Measurements from ENCODE around the gene NSDHL. TPM values are rescaled to one million over a fixed set of nuclear protein-coding genes. Genes with fewer than 3 reads are reported as not detected.
A peak's percentile ranks its signal among the peaks of the same experiment; 100 is the strongest.

NSDHL gene
- total RNA-seq, 1 donor from 2014 or later: 34.2 TPM

DNA sequence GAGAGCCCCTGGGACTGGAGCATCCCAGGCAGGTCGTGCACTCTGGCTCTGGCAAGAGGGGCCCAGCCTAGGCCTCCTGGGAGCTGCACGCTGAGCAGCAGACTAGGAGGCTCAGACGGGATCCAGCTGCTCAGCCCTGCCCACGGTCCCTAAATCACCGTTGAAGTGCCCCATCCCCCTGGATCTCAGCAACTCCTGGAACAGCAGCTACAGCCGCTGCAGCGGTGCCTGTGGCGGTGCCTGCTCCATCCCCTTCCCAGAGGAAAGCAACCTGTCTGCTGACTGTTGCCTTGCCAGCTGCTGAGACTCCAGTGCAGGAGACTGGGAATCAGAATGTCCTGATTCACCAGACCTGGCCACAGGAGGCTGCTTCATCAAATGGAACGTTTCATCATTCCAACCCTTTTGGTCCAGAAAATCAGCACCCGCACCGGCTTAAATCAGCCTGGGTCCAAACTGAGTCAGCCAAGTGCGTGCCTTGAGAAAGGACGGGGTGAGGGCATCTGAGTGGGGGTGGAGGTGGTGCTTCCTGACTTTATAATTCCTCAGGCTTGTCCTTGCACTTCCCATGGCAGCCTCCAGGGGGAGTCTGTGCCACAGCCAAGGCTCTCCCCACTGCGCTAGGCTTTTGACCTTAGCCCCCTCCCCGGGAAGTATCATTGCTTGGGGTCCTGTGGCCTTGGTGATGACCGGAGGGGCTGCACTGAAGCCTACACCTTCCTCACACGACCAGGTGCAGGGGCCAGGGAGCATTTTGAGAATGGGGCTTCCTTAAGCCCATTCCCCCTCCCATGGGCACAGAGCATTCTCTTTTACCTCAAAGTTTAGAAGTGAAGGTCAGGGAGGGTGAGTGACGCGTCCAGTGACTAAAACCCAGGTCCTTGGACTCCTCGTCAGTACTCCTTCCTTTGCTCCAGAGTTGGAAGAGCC lies 73.6 kb downstream of the NSDHL start:
- no peaks in the 10 kb centered on the region for H3K27me3 ChIP-seq (ENCODE audit: insufficient read depth, low read length)
- H3K4me3 ChIP-seq (ENCODE audit: insufficient read depth, low read depth, low read length): no peak overlapping the region
- no peak overlapping the region for H2AFZ ChIP-seq (ENCODE audit: low read depth, low read length)
- no peaks in the 10 kb centered on the region for H3K79me2 ChIP-seq (ENCODE audit: insufficient read depth, low read length)
- FAIRE-seq (peak; percentile 98), DNase-seq (ENCODE audit: low read depth) (peak; percentile 66)
- TF ChIP-seq, protein P1, sequence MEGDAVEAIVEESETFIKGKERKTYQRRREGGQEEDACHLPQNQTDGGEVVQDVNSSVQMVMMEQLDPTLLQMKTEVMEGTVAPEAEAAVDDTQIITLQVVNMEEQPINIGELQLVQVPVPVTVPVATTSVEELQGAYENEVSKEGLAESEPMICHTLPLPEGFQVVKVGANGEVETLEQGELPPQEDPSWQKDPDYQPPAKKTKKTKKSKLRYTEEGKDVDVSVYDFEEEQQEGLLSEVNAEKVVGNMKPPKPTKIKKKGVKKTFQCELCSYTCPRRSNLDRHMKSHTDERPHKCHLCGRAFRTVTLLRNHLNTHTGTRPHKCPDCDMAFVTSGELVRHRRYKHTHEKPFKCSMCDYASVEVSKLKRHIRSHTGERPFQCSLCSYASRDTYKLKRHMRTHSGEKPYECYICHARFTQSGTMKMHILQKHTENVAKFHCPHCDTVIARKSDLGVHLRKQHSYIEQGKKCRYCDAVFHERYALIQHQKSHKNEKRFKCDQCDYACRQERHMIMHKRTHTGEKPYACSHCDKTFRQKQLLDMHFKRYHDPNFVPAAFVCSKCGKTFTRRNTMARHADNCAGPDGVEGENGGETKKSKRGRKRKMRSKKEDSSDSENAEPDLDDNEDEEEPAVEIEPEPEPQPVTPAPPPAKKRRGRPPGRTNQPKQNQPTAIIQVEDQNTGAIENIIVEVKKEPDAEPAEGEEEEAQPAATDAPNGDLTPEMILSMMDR (IDR thresholded peaks at IDR 0.05; ENCODE audit: insufficient read depth, low read depth, low read length): peak; percentile 66
- TF ChIP-seq EZH2 (IDR thresholded peaks at IDR 0.05; ENCODE audit: insufficient read depth, low read length): no peak
- H3K27me3 Mint-ChIP-seq (ENCODE audit: low read depth, unreplicated experiment): no peaks in the 10 kb centered on the region
- H3K4me1 Mint-ChIP-seq (ENCODE audit: low read depth, unreplicated experiment): peaks cover 9% of the 10 kb centered on the region
- peak overlapping the region; percentile 40 for H3K4me2 ChIP-seq (ENCODE audit: low read length)
- no peaks in the 10 kb centered on the region for H4K20me1 ChIP-seq (ENCODE audit: insufficient read depth, low read length)
- H3K4me3 Mint-ChIP-seq (ENCODE audit: unreplicated experiment): no peak overlapping the region
- no peaks in the 10 kb centered on the region for H3K9me3 Mint-ChIP-seq (ENCODE audit: unreplicated experiment)
- H3K9me3 ChIP-seq (ENCODE audit: insufficient read depth, low read depth, low read length): no peaks in the 10 kb centered on the region
- H3K27ac ChIP-seq (ENCODE audit: low read depth, low read length): peak overlapping the region; percentile 37
- H3K36me3 ChIP-seq (ENCODE audit: insufficient read depth, low read length): no peaks in the 10 kb centered on the region
- peaks cover 36% of the 10 kb centered on the region for H3K4me1 ChIP-seq (ENCODE audit: insufficient read depth, low read length)
- H3K9ac ChIP-seq (ENCODE audit: low read length): peak overlapping the region; percentile 23
- H3K27ac Mint-ChIP-seq (ENCODE audit: unreplicated experiment): no peak overlapping the region
- no peaks in the 10 kb centered on the region for H3K36me3 Mint-ChIP-seq (ENCODE audit: low read depth, unreplicated experiment)

DNA sequence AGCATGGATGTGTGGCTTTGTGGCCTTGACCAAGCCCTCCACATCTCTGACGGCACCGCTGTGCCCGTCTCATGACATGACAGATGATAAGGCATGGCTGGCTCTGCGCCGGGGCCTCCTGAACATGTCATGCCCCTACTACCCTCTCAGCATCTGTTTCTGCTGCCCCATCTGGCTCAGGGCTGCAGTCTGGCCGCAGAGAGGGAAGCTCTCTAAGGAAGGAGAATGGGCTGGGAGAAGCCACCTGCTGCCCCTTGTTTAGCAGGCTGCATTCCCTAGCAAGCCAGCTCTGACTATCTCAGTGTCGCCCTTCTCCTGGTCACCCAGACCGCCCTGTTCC lies 74.2 kb downstream of the NSDHL start:
- Histone ChIP-seq H3K27ac (ENCODE audit: low read depth, low read length) (no peak overlapping the region), H3K36me3 (ENCODE audit: insufficient read depth, low read length) (no peaks in the 10 kb centered on the region), H3K27me3 (ENCODE audit: insufficient read depth, low read length) (no peaks in the 10 kb centered on the region), H2AFZ (ENCODE audit: low read depth, low read length) (no peak overlapping the region), H3K79me2 (ENCODE audit: insufficient read depth, low read length) (no peaks in the 10 kb centered on the region), H3K9me3 (ENCODE audit: insufficient read depth, low read depth, low read length) (no peaks in the 10 kb centered on the region), H3K4me2 (ENCODE audit: low read length) (no peak overlapping the region), H3K4me1 (ENCODE audit: insufficient read depth, low read length) (peaks cover 36% of the 10 kb centered on the region), H3K4me3 (ENCODE audit: insufficient read depth, low read depth, low read length) (no peak overlapping the region), H4K20me1 (ENCODE audit: insufficient read depth, low read length) (no peaks in the 10 kb centered on the region), H3K9ac (ENCODE audit: low read length) (no peak overlapping the region)
- FAIRE-seq (no peak), DNase-seq (ENCODE audit: low read depth) (no peak)
- Mint-ChIP-seq H3K4me3 (ENCODE audit: unreplicated experiment) (no peak overlapping the region), H3K4me1 (ENCODE audit: low read depth, unreplicated experiment) (peaks cover 9% of the 10 kb centered on the region), H3K27ac (ENCODE audit: unreplicated experiment) (no peak overlapping the region), H3K27me3 (ENCODE audit: low read depth, unreplicated experiment) (no peaks in the 10 kb centered on the region), H3K36me3 (ENCODE audit: low read depth, unreplicated experiment) (no peaks in the 10 kb centered on the region), H3K9me3 (ENCODE audit: unreplicated experiment) (no peaks in the 10 kb centered on the region)
- TF ChIP-seq EZH2 (IDR thresholded peaks at IDR 0.05; ENCODE audit: insufficient read depth, low read length): no peak
- TF ChIP-seq, protein P1 (IDR thresholded peaks at IDR 0.05; ENCODE audit: insufficient read depth, low read depth, low read length): no peak

Data from astrocyte (in vitro differentiated cells and primary cell).